A673 (cell line): ENCODE data around the gene BCL2A1.

ENCODE experiments used
- CTCF ChIP-seq: fragments of 300-800, 200-600 bp; sonication (generic); conservative IDR thresholded peaks from 2 replicates; pipeline ENCODE4 v1.5.1; 2017; ENCODE audit warnings: low read depth, mild to moderate bottlenecking, antibody characterized with exemption, low read length, moderate library complexity, mixed read lengths
- EZH2 ChIP-seq: fragments of 200-600 bp; sonication (generic); IDR thresholded peaks from 2 replicates; pipeline ENCODE4 v1.6.1; 2017; ENCODE audit warnings: borderline replicate concordance, low read depth, mild to moderate bottlenecking, mixed read lengths, antibody characterized with exemption, low read length; ENCODE audit not compliant: poor library complexity, severe bottlenecking

- TF ChIP-seq CTCF (no peak), EZH2 (no peak)
These were observed 51.8 kb downstream of the BCL2A1 start for GRCh38 chr15:79919090-79919748.
